Memory B cell (primary cell): ENCODE data around the gene MICAL3.
"Not testable (repeated sequence)": the region's sequence is repeated elsewhere in the genome, so short reads cannot be mapped to it uniquely, and the experiment has no call there.

Experiments
- ATAC-seq: fragments of 150-1000 bp; cut with Tn5 transposase; 2 replicates; pipeline ENCODE4 v1.10.0; 2021; ENCODE audit warnings: low read depth, mild to moderate bottlenecking, moderate library complexity
- DNase-seq, 2 donors: peaks; one replicate each; pipeline ENCODE4 v3.0.0; 2022; ENCODE audit warnings: low spot score in 2 of 2
- H3K27ac Mint-ChIP-seq: one replicate; pipeline ENCODE4 v1.8.0; 2022; ENCODE audit warnings: mild to moderate bottlenecking, moderate library complexity, mixed read lengths
- H3K27me3 Mint-ChIP-seq: one replicate; pipeline ENCODE4 v1.8.0; 2022; ENCODE audit warnings: mixed read lengths
- H3K36me3 Mint-ChIP-seq: one replicate; pipeline ENCODE4 v1.8.0; 2022; ENCODE audit warnings: mild to moderate bottlenecking, mixed read lengths
- H3K4me1 Mint-ChIP-seq: one replicate; pipeline ENCODE4 v1.8.0; 2022; ENCODE audit warnings: mixed read lengths
- H3K4me3 Mint-ChIP-seq: one replicate; pipeline ENCODE4 v1.8.0; 2022; ENCODE audit warnings: mild to moderate bottlenecking, moderate library complexity, mixed read lengths
- H3K9me3 Mint-ChIP-seq: one replicate; pipeline ENCODE4 v1.8.0; 2022; ENCODE audit warnings: mixed read lengths

The MICAL3 gene

GRCh38 chr22:17948101-17948500, 76.3 kb downstream of the MICAL3 start:
- H3K27me3 Mint-ChIP-seq: no peaks in the 10 kb centered on the region
- no peak overlapping the region for H3K27ac Mint-ChIP-seq
- ATAC-seq (no peak), DNase-seq (no peak)
- H3K36me3 Mint-ChIP-seq: peaks cover 6% of the 10 kb centered on the region
- peaks cover 75% of the 10 kb centered on the region for H3K4me1 Mint-ChIP-seq
- H3K4me3 Mint-ChIP-seq: peak overlapping the region; percentile 11
- H3K9me3 Mint-ChIP-seq: no peaks in the 10 kb centered on the region

- DNase-seq: no peak
- Mint-ChIP-seq H3K27me3 (no peaks in the 10 kb centered on the region), H3K36me3 (peaks cover 11% of the 10 kb centered on the region), H3K9me3 (no peaks in the 10 kb centered on the region), H3K4me3 (peak overlapping the region; percentile 57), H3K27ac (peak overlapping the region; percentile 75), H3K4me1 (peaks cover 77% of the 10 kb centered on the region)
- no peak for ATAC-seq
Measured at GRCh38 chr22:17946662-17947367, 77.5 kb downstream of the MICAL3 start.

- DNase-seq: no peak
- peak; percentile 70 for ATAC-seq
- Mint-ChIP-seq H3K27me3 (no peaks in the 10 kb centered on the region), H3K36me3 (peaks cover 11% of the 10 kb centered on the region), H3K4me3 (peak overlapping the region; percentile 53), H3K9me3 (no peaks in the 10 kb centered on the region), H3K4me1 (peaks cover 79% of the 10 kb centered on the region), H3K27ac (peak overlapping the region; percentile 75)
Measured at GRCh38 chr22:17945888-17946648, 78.3 kb downstream of the MICAL3 start.

GRCh38 chr22:17945156-17945887, 79.0 kb downstream of the MICAL3 start:
- ATAC-seq (no peak), DNase-seq (no peak)
- H3K4me1 Mint-ChIP-seq: peaks cover 80% of the 10 kb centered on the region
- H3K4me3 Mint-ChIP-seq: peak overlapping the region; percentile 53
- no peaks in the 10 kb centered on the region for H3K27me3 Mint-ChIP-seq
- peaks cover 9% of the 10 kb centered on the region for H3K36me3 Mint-ChIP-seq
- peak overlapping the region; percentile 75 for H3K27ac Mint-ChIP-seq
- no peaks in the 10 kb centered on the region for H3K9me3 Mint-ChIP-seq

- Mint-ChIP-seq H3K9me3 (no peaks in the 10 kb centered on the region), H3K4me3 (no peak overlapping the region), H3K36me3 (peaks cover 6% of the 10 kb centered on the region), H3K4me1 (peaks cover 79% of the 10 kb centered on the region), H3K27ac (peak overlapping the region; percentile 62), H3K27me3 (no peaks in the 10 kb centered on the region)
- DNase-seq (no peak), ATAC-seq (no peak)
Measured at GRCh38 chr22:17944256-17944655, 80.1 kb downstream of the MICAL3 start.

- Mint-ChIP-seq H3K27me3 (no peaks in the 10 kb centered on the region), H3K27ac (peak overlapping the region; percentile 62), H3K4me1 (peaks cover 82% of the 10 kb centered on the region), H3K4me3 (no peak overlapping the region), H3K36me3 (peaks cover 6% of the 10 kb centered on the region), H3K9me3 (no peaks in the 10 kb centered on the region)
- ATAC-seq (no peak), DNase-seq (no peak)
Measured at GRCh38 chr22:17943533-17944249, 80.7 kb downstream of the MICAL3 start.

- no peak for DNase-seq
- H3K36me3 Mint-ChIP-seq: peaks cover 5% of the 10 kb centered on the region
- no peak for ATAC-seq
- H3K4me3 Mint-ChIP-seq: peak overlapping the region; percentile 14
- no peaks in the 10 kb centered on the region for H3K9me3 Mint-ChIP-seq
- H3K27ac Mint-ChIP-seq: peak overlapping the region; percentile 69
- H3K4me1 Mint-ChIP-seq: peaks cover 78% of the 10 kb centered on the region
- H3K27me3 Mint-ChIP-seq: no peaks in the 10 kb centered on the region
Measured at GRCh38 chr22:17942721-17943120, 81.6 kb downstream of the MICAL3 start.

GRCh38 chr22:17941471-17942406, 82.6 kb downstream of the MICAL3 start:
- no peak for ATAC-seq
- DNase-seq: no peak
- Mint-ChIP-seq H3K27me3 (no peaks in the 10 kb centered on the region), H3K36me3 (peaks cover 13% of the 10 kb centered on the region), H3K27ac (peak overlapping the region; percentile 69), H3K9me3 (no peaks in the 10 kb centered on the region), H3K4me3 (no peak overlapping the region), H3K4me1 (peaks cover 72% of the 10 kb centered on the region)

GRCh38 chr22:17939579-17939978, 84.8 kb downstream of the MICAL3 start:
- DNase-seq: no peak
- Mint-ChIP-seq H3K36me3 (peaks cover 18% of the 10 kb centered on the region), H3K9me3 (no peaks in the 10 kb centered on the region), H3K27ac (peak overlapping the region; percentile 69), H3K4me3 (no peak overlapping the region), H3K27me3 (no peaks in the 10 kb centered on the region), H3K4me1 (peaks cover 66% of the 10 kb centered on the region)
- ATAC-seq: no peak

- no peaks in the 10 kb centered on the region for H3K9me3 Mint-ChIP-seq
- H3K27ac Mint-ChIP-seq: peak overlapping the region; percentile 69
- peaks cover 66% of the 10 kb centered on the region for H3K4me1 Mint-ChIP-seq
- no peaks in the 10 kb centered on the region for H3K27me3 Mint-ChIP-seq
- H3K4me3 Mint-ChIP-seq: no peak overlapping the region
- ATAC-seq (no peak), DNase-seq (no peak)
- peaks cover 18% of the 10 kb centered on the region for H3K36me3 Mint-ChIP-seq
Measured at GRCh38 chr22:17939011-17939410, 85.3 kb downstream of the MICAL3 start.

GRCh38 chr22:17938484-17938924, 85.9 kb downstream of the MICAL3 start:
- ATAC-seq (no peak), DNase-seq (no peak)
- Mint-ChIP-seq H3K27ac (peak overlapping the region; percentile 41), H3K4me1 (peaks cover 67% of the 10 kb centered on the region), H3K9me3 (no peaks in the 10 kb centered on the region), H3K27me3 (no peaks in the 10 kb centered on the region), H3K4me3 (no peak overlapping the region), H3K36me3 (peaks cover 18% of the 10 kb centered on the region)

GRCh38 chr22:17932457-17932856, 91.9 kb downstream of the MICAL3 start:
- ATAC-seq, H3K27ac Mint-ChIP-seq, H3K4me3 Mint-ChIP-seq, H3K9me3 Mint-ChIP-seq, H3K27me3 Mint-ChIP-seq, DNase-seq: not testable (repeated sequence)
- Mint-ChIP-seq H3K4me1 (peaks cover 63% of the 10 kb centered on the region), H3K36me3 (peaks cover 18% of the 10 kb centered on the region)

GRCh38 chr22:17931400-17931825, 92.9 kb downstream of the MICAL3 start:
- no peak for ATAC-seq
- H3K4me1 Mint-ChIP-seq: peaks cover 71% of the 10 kb centered on the region

More at GRCh38 chr22:17931400-17931825, 92.9 kb downstream of the MICAL3 start:
- Mint-ChIP-seq H3K27me3 (no peaks in the 10 kb centered on the region), H3K4me3 (no peak overlapping the region), H3K9me3 (no peaks in the 10 kb centered on the region), H3K36me3 (peaks cover 10% of the 10 kb centered on the region), H3K27ac (no peak overlapping the region)
- DNase-seq: no peak
